GM12874 (cell line): ENCODE results near the gene TEX2.

Experiments
- TF ChIP-seq, protein P1 (sequence below): IDR thresholded peaks from 2 replicates; pipeline ENCODE4 v1.5.1; 2011; ENCODE audit warnings: low read depth, mild to moderate bottlenecking, control low read depth, low read length, moderate library complexity; ENCODE audit not compliant: insufficient read depth

The TEX2 gene

DNA sequence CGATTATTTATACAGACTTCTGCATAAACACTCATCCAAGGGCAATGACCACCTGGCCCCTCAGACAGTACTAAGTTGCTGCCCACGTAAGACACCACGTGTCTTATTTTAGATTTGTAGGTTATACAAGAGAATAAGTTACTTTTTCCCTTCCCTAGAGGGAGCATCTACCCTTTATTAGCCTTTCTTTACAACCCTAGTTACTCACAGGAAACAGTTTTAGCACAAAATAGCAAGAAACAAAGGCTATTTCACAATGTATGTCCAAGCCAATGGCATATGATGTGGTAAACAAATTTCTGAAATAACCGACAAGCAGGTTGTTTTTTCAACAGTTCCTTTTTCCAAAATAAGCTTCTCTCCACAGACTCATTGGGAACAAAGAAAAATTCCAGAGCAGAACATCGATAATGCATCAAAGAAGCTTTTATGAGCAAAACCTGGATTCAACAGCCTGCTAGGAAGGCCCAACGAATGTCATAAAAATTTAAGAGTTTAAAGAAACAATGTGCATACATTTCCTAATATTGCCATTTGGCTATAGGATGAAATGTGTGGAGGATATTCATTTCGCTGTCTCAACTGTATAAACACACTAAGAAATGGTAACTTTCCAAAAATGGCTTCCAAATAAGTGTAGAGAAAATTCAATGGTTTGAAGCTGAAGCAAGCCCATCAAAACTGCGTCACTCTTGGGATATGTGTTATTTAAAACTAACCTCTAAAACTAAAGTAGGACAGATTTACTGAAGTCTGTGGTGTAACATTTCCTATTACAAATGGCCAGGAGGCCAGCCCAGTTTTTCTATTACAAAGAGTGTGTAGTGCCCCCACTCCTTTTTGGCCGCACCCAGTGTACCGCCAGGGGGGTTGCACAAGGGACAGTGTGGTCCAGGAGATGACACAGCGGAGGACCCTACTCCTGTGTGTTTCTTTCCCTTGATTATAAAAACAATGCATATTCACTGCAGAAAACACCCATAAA lies 82.7 kb downstream of the TEX2 start:
- TF ChIP-seq, protein P1, sequence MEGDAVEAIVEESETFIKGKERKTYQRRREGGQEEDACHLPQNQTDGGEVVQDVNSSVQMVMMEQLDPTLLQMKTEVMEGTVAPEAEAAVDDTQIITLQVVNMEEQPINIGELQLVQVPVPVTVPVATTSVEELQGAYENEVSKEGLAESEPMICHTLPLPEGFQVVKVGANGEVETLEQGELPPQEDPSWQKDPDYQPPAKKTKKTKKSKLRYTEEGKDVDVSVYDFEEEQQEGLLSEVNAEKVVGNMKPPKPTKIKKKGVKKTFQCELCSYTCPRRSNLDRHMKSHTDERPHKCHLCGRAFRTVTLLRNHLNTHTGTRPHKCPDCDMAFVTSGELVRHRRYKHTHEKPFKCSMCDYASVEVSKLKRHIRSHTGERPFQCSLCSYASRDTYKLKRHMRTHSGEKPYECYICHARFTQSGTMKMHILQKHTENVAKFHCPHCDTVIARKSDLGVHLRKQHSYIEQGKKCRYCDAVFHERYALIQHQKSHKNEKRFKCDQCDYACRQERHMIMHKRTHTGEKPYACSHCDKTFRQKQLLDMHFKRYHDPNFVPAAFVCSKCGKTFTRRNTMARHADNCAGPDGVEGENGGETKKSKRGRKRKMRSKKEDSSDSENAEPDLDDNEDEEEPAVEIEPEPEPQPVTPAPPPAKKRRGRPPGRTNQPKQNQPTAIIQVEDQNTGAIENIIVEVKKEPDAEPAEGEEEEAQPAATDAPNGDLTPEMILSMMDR: no peak

DNA sequence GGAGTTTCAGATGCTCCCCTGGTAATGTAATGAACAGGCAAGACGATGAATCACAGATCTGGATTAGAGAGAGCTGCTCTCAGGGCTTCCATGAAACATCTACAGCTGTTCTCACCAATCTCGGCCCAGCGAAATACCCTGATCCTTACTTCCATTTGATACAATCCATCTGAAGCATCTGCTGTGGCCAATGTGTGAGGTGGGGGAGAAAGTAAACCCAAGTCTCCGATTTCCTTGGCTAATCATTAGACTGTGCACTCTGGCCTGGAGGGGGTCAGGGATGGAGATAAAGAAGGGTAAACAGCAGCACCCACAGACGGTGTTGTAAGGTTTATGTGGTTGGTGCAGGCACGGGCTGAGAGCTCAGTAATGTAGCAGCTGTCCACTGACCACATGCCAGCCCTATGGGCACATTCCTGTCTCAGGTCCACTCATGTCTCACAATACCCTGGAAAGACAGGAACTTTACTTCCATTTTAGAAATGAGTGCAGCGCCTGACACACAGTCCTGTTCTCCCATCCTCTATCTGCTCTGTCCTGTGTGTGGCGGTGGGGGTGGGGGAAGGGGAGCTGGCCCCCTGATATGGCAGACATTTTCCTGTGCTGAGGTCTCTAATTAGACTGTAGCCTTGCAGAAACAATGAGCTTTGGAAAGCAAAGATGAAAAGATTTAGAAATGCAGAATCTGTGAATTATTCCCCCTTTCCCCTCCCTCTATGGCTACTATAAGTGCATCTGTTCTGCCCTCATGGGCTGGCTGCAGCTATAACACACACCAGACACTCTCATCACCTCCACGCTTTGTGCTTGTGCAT lies 84.8 kb downstream of the TEX2 start:
- TF ChIP-seq, protein P1: no peak

- TF ChIP-seq, protein P1: no peak
These were observed 85.6 kb downstream of the TEX2 start for GRCh38 chr17:64177311-64178010.

GRCh38 chr17:64176556-64176955 lies 86.5 kb downstream of the TEX2 start:
- TF ChIP-seq, protein P1: no peak

DNA sequence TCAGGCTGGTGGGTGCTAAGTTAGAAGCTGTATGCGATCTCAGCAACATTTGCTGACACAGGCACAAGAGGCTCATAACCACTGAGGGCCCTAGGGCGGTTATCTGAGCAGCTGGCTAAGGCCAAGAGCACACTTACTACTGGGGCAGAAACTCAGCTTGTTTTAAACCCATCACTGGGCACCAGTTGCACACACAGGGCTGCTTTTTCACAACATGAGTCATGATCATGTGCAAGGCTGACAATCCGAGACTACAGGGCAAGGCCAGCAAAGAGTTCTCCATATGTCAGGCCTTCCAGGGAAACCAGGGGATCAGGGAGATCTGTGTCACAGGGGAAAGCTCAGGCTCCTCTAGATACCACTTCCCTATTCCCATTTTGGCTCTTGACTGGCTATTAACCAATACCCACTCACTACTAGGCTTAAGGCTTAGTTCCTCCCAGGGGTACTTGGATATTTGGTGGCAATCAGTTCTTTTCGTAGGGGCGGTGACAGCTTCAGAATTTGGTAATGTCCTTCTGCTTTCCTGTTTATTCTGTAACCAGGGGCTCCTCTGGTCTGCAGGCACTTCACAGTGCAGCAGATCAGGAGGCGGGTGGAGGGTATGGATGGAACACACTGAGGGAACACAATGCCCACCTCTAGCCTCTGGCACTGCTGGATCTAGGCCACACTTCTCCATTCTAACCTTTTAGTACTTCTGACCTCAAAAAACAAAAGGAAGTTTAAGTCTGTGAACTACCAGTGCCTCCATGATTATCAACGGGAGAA lies 88.2 kb downstream of the TEX2 start:
- TF ChIP-seq, protein P1: no peak

- TF ChIP-seq, protein P1: no peak
These were observed 89.4 kb downstream of the TEX2 start for GRCh38 chr17:64173646-64174045.
